GM11168 (cell line): ENCODE measurements around the gene IRGC.

Experiments
- in situ Hi-C: fragments of 300-500 bp; cut with MboI; formaldehyde crosslinking; loops from one replicate; pipeline ENCODE4 v1.12.0; 2022; ENCODE audit warnings: low sequenced_read_pairs; ENCODE audit not compliant: unreplicated experiment

Gene IRGC

GRCh38 chr19:43690890-43691289, 25.0 kb upstream of the IRGC start:
- in situ Hi-C loops, result no loop called here

- in situ Hi-C loops, result no loop called here
Measured at GRCh38 chr19:43691755-43692154, 24.1 kb upstream of the IRGC start.

GRCh38 chr19:43692385-43692784, 23.5 kb upstream of the IRGC start:
- in situ Hi-C loops, result no loop called here

- in situ Hi-C loops, result no loop called here
Measured at GRCh38 chr19:43692877-43693276, 23.0 kb upstream of the IRGC start.

GRCh38 chr19:43694553-43694952, 21.3 kb upstream of the IRGC start:
- in situ Hi-C loops, result no loop called here

- in situ Hi-C loops, result no loop called here
Measured at GRCh38 chr19:43695985-43696704, 19.7 kb upstream of the IRGC start.

GRCh38 chr19:43697295-43697694, 18.6 kb upstream of the IRGC start:
- in situ Hi-C loops, result no loop called here

- in situ Hi-C loops, result no loop called here
Measured at GRCh38 chr19:43699506-43700394, 16.1 kb upstream of the IRGC start.

GRCh38 chr19:43700395-43701000, 15.4 kb upstream of the IRGC start:
- in situ Hi-C loops, result no loop called here

GRCh38 chr19:43704002-43704705, 11.7 kb upstream of the IRGC start:
- in situ Hi-C loops, result no loop called here

- in situ Hi-C loops, result no loop called here
Measured at GRCh38 chr19:43705729-43706128, 10.1 kb upstream of the IRGC start.

- in situ Hi-C loops, result no loop called here
Measured at GRCh38 chr19:43707158-43707712, 8.6 kb upstream of the IRGC start.

GRCh38 chr19:43708716-43709115, 7.2 kb upstream of the IRGC start:
- in situ Hi-C loops, result no loop called here

GRCh38 chr19:43711751-43712355, 4.0 kb upstream of the IRGC start:
- in situ Hi-C loops, result no loop called here

GRCh38 chr19:43713208-43713607, 2.7 kb upstream of the IRGC start:
- in situ Hi-C loops, result no loop called here

GRCh38 chr19:43718627-43719377, 2.9 kb downstream of the IRGC start:
- in situ Hi-C loops, result no loop called here

GRCh38 chr19:43719378-43719868, 3.5 kb downstream of the IRGC start:
- in situ Hi-C loops, result no loop called here

GRCh38 chr19:43719918-43720317, 4.0 kb downstream of the IRGC start:
- in situ Hi-C loops, result no loop called here

- in situ Hi-C loops, result no loop called here
Measured at GRCh38 chr19:43720936-43721335, 5.1 kb downstream of the IRGC start.
